Fibroblast of skin of right biceps (primary cell): Measurements from ENCODE around the gene DNASE2.

Source experiments
- DNase-seq: peaks from one replicate; pipeline ENCODE4 v3.0.0-alpha.2; 2013

Gene DNASE2

DNA sequence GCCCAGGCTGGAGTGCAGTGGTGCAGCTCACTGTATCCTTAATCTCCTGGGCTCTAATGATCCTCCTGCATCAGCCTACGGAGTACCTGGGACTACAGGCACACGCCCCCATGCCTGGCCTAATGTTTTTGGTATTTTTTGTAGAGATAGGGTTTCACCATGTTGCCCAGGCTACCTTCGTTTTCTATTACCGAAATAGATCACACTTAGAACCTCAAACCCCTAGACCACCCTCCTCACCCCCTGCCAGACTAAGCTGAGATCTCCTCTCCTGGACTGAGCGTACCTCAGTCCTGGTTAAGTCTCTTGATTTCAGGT is 5.4 kb upstream of the DNASE2 start:
- DNase-seq = no peak

DNA sequence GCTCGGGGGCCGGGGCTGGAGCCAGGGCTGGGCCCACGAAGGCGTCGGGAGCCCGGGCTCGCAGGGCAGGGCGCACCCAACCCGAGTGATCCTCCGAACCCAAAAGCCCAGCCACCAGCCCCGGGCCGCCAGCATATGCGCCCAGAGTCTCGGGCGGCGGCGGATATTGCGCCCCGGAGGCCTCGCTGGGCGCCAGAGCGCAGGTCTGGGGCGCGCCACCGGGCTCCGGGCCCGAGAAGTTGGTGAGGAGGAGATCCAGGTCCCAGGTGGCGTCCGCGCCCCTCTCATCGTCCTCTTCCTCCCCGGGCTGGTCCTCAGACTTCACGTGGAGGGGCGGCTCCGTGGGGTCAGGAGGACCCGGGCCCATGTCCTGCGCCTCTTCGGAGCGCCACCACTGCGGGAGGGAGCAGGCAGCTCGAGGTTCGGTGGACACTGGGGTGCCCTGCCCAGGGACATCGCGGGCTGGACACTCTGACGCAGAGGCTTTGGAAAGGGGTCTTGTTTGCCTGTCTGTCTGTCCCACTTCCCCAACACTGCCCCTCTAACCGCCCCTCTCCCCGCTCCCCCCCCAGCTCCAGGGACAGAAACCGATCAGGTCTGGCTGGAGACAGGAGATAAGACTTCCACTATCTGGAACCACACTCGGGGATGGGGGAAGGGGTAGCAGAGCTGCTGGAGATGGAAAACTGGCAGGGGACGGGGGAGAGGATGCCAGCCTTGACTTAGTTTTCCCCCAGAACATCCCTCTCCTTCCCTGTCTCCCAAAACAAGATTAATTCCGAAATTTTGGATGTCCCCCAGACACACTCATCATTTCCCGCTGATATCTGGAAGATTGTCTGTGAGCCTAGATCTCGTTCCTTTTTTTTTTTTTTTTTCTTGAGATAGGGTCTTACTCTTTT is 4.8 kb upstream of the DNASE2 start:
- no peak for DNase-seq

DNA sequence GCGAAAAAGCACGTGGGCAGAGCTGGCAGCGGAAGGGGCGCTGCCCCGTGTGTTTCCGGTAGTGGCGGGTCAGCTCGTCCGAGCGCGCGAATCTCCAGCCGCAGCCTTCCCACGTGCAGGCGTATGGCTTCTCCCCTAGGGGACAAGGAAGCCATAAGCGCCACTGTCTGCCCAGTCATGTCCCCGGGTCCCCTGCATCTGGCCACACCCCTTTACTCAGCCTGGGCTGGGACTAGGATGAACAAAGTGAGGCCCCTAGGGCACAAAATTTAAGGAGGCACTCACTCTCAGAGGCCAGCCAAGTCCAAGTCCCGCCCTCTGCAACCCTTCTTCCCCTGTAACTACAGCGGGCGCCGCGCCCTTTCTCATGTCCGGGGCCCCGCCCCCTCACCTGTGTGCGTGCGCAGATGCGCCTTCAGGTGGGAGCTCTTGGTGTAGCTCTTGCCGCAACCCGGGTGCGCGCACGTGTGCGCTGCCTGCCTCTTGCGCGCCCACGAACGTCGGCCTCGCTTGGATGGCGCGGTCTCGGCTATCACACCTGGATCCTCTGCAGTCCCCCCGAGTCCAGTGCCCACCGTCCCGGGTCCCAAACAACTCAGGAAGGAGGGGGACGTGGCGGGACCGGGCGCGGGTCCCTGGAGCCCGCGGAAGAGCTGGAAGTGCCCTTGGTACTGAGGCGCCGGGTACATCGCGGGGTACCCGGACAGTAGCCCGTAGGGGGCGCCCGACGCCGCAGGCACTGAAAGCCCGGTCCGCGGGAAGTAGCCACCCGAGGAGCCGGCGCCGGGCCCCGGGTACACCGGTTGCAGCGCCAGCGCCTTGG is 3.9 kb upstream of the DNASE2 start:
- peak; percentile 48 for DNase-seq

DNA sequence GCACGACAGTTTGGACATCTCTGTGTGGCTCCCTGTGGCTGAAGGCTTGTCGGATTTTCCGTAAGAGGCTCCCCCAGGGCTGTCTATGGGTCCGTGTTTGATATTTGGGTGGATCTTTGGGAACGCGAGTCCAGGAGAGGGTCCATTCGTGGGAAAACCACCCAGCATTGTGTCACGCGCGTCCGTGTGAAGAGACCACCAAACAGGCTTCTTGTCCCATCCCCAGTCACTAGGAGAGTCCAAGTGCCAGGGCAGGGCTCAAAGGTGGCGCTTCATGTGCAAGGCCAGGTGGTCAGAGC is 3.3 kb upstream of the DNASE2 start:
- no peak for DNase-seq

DNA sequence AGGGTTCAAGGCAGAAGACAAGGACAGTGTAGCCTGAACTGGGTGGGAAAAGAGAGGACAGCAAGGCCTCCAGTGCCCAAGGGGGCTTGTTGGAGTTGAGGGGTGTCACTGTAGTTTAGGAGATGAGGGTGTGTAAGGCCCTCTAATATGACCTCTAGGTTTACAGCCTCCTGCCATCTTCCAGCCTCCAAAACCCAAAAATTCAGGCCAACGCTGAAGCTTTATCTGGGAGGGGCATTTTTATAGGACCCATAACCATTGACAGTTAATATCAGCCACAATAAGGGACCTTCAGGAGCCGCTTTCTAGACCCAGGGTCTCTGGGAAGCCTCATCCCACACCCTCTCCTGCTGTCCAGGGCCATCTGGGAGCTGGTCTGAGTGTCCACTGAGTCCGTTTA is 3.0 kb upstream of the DNASE2 start:
- no peak for DNase-seq

DNA sequence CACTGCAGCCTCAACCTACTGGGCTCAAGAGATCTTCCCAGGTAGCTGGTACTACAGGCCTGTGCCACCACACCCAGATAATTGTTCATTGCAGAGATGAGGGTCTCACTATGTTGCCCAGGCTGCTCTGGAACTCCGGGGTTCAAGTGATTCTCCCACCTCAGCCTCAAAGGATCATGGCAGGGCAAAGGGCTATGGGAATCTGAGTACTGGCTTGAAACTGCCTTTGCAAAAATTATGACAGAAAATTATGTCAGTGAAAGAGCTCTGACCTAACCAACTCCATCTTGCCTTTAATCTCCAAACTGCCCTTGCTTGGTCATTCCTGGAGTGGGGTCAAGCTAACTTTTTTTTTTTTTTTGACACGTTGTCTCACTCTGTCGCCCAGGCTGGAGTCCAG is 1.3 kb upstream of the DNASE2 start:
- no peak for DNase-seq

DNA sequence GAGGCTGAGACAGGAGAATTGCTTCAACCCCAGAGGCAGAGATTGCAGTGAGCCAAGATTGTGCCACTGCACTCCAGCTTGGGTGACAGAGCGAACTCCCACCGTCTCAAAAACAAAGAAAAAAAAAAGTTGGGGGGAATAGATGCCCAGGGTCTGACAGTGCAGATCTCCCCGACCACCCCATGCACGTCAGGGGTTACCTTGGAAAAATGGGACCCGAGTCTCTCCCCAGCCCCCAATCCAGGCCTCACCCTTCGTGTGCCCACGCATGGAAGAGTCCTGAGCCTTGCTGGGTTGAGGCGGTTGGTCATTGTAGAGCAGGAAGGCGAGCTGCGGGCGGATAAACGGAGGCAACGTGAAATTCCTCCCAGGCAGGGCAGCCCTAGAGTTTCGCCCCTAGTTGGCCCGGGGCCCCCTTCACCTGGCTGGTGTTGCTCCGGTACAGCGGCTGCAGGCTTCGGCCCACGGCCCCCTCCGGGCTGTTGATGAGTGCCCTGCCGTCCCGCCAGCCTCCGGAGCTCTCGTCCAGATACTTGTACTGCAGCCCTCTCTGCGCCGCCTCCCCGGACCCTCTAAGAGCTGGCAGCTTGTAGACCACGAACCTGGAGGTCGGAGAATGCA is 588 bp downstream of the DNASE2 start:
- DNase-seq = no peak

DNA sequence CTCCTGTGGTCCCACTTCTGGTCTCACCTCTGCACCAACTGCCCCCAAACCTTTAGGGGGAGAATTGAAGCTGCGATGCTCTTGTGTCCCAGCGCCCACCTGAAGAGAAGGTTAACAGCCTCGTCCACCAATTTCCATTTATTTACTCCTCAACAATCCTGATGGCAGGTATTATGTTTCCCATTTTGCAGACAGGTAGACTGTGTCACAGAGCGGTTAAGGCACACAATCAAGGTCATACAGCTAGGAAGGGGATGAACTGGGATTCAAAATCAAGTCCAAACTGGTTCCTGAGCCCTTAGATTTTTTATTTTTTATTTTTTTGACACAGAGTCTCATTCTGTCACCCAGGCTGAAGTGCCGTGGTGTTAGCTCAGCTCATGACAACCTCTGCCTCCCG is 6.2 kb downstream of the DNASE2 start:
- no peak for DNase-seq

DNA sequence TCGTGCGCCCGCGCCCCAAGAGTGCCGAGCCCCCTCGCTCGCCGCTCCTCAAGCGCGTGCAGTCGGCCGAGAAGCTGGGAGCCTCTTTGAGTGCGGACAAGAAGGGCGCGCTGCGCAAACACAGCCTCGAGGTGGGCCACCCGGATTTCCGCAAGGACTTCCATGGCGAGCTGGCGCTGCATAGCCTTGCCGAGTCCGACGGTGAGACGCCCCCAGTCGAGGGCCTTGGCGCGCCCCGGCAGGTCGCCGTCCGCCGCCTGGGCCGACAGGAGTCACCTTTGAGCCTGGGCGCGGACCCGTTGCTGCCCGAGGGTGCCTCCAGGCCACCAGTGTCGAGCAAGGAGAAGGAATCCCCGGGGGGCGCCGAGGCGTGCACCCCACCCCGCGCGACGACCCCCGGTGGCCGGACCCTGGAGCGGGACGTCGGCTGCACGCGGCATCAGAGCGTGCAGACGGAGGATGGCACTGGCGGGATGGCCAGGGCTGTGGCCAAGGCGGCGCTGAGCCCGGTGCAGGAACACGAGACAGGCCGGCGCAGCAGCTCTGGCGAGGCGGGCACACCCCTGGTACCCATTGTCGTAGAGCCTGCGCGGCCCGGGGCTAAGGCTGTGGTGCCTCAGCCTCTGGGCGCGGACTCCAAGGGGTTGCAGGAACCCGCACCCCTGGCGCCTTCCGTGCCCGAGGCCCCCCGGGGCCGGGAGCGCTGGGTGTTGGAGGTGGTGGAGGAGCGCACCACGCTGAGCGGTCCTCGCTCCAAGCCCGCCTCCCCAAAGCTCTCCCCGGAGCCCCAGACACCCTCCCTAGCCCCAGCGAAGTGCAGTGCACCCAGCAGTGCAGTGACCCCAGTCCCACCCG is 7.1 kb downstream of the DNASE2 start:
- DNase-seq = no peak

DNA sequence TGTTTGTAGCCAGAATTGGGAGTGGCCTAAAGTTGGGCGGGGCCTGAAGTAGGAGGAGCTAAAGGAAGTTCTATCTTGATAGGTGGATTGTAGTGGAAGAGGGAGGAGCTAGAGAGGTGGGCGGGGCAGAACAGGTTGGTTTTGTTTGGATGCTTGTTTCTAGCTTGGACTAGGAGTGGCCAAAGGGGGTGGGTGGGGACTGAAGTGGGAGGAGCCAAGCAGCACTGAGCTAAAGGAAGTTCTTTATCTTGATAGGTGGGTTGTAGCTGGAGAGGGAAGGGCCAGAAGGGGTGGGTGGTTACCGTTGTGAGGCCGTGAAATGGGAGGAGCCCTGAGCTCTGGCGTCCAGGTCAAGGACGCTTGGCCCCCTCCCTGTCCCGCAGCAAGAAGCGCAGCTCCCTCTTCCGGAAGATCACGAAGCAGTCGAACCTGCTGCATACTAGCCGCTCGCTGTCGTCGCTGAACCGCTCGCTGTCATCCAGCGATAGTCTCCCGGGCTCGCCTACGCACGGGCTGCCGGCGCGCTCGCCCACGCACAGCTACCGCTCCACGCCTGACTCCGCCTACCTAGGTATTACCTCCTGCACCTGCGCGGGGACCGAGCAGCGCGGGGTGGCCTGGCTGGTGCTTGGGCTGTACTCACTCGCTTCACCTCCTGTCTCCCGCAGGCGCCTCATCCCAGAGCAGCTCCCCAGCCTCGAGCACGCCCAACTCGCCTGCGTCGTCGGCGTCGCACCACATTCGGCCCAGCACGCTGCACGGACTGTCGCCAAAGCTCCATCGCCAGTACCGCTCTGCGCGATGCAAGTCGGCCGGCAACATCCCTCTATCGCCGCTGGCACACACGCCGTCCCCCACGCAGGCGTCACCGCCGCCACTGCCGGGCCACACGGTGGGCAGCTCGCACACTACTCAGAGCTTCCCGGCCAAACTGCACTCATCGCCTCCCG is 8.0 kb downstream of the DNASE2 start:
- peak; percentile 68 for DNase-seq

DNA sequence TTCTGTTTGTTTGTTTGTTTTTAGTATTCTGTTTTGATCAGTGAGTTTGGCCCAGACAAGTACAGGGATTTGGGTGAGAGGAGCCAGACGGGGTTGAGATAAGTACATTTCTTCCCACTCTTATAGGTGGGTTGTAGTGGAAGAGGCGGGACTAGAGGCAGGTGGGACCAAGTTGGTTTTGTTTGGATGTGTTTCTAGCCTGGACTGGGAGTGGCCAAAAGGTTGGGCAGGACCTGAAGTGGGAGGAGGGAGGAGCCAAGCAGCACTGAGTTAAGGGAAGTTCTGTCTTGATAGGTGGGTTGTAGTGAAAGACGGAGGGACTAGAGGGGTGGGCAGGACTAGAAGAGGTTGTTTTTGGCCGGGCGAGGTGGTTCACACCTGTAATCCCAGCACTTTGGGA is 9.0 kb downstream of the DNASE2 start:
- DNase-seq = no peak

DNA sequence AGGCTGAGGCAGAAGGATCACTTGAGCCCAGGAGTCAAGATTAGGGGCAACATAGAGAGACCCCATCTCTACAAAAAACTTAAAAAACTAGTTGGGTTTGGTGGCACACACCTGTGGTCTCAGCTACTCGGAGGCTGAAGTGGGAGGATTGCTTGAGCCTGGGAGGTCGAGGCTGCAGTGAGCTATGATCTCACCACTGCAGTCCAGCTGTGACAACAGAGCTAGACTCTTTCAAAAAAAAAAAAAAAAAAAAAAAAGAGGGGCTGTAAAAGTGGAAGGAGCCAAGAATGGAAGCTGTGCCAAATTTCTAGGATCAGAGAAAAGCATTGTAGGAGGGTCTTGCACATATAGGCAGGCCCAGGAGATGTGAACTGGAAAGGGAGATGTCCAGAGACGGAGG is 9.6 kb downstream of the DNASE2 start:
- no peak for DNase-seq

DNA sequence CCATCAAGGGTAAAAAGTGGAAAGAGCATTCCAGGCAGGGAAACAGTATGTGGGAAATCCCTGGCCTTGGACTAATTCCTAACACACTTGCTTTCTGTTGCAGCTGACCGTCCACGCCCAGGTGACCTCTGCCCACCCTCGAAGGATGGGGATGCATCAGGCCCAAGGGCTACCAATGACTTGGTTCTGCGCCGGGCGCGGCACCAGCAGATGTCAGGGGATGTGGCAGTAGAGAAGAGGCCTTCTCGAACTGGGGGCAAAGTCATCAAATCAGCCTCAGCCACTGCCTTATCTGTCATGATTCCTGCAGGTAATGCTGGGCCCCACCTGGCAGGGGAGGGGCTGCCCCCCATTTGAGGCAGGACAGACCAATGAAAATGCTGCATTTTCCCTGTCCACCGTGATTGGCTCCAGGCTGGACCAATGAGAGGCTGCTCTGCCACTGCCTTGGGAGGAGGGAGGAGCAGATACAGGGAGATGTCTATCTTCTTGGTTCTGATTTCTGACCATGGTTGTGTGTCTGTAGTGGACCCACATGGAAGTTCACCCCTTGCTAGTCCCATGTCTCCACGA is 12.6 kb downstream of the DNASE2 start:
- peak; percentile 28 for DNase-seq

DNA sequence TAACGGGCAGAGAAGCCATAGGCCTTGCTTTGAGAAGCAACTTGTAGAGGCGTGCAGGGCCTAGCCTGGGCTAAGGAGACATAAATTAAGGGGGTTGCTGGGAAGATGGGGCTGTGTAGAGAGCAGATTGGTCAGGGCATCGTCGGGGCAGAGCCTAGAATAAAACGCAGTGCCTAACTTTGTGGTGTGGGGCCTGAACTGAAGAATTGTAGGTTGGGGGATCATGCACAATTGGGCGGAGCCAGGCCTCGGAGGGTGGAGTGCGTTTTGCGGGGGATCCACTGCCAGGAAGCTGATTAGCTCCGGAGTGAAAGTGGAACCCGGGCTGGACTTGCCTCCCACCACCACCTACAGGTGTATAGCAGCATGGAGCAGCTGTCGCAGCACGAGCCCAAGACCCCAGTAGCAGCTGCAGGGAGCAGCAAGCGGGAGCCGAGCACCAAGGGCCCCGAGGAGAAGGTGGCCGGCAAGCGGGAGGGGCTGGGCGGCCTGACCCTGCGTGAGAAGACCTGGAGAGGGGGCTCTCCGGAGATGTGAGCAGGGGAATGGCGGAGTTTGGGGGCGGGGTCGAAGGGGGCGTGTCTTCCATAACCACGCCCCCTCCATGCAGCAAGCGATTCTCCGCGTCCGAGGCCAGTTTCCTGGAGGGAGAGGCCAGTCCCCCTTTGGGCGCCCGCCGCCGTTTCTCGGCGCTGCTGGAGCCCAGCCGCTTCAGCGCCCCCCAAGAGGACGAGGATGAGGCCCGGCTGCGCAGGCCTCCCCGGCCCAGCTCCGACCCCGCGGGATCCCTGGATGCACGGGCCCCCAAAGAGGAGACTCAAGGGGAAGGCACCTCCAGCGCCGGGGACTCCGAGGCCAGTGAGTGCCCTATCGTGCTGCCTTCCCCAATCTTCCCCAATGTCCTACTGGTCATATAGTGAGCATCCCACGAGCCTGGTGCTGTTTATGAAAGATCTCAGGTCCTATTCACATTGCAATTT is 13.8 kb downstream of the DNASE2 start:
- peak; percentile 61 for DNase-seq

DNA sequence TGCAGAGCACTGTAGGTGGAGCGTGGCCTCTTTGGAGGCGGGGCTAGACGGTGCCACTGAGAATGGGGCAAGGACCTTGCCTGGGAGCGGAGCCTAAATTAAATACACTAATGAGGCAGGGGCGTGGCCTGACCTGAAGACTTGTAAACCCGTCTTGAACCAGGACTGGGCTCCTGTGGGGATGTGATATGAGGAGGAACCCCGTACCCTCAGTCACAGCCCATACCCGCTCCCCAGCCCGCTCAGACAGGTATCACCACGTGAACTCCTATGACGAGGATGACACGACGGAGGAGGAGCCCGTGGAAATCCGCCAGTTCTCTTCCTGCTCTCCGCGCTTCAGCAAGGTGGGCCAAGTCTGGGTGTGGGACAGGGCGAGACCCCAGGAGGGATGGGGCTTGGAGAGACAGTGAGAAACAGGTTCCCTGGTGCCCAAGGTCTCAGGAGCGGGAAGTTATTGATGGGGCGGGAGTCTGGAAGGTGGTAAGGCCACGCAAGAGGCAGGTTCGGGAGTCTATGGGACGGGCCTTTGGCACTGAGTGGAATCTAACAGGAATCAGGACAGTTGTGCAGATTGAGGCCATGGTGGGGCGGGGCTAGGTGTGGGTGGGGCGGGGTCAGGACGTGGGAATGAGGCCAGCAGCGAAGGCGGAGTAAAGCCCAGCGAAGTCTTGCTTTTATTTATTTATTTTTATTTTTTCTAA is 14.7 kb downstream of the DNASE2 start:
- DNase-seq = no peak

DNA sequence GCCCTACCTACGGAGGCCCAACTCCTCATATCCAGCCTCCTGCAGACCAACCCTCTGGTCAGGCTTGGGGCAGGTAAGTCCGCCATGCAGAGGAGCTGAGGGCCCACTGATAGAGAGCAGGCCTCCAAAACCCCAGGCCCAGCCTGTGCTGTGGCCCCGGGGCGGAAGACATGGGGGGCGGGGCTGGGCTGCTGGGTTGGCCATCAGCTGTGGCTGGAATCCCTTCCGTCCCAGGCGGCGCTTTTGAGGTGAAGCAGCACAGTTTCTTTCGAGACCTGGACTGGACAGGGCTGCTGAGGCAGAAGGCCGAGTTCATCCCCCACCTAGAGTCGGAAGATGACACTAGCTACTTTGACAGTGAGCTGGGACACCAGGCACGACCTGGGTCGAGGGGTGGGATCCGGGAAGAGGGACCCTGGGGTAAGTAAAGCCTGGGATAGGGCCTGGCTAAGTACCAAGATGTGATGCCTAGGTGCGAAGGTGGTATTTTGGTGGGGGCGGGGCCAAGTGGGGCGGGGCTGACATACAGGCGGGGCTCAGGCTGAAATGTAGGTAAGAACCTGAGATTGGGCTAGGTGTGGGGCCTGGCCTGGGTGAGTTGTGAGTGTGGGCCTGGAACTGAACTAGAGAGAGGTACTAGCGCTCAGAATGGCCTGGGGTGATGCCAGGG is 15.4 kb downstream of the DNASE2 start:
- DNase-seq = no peak

DNA sequence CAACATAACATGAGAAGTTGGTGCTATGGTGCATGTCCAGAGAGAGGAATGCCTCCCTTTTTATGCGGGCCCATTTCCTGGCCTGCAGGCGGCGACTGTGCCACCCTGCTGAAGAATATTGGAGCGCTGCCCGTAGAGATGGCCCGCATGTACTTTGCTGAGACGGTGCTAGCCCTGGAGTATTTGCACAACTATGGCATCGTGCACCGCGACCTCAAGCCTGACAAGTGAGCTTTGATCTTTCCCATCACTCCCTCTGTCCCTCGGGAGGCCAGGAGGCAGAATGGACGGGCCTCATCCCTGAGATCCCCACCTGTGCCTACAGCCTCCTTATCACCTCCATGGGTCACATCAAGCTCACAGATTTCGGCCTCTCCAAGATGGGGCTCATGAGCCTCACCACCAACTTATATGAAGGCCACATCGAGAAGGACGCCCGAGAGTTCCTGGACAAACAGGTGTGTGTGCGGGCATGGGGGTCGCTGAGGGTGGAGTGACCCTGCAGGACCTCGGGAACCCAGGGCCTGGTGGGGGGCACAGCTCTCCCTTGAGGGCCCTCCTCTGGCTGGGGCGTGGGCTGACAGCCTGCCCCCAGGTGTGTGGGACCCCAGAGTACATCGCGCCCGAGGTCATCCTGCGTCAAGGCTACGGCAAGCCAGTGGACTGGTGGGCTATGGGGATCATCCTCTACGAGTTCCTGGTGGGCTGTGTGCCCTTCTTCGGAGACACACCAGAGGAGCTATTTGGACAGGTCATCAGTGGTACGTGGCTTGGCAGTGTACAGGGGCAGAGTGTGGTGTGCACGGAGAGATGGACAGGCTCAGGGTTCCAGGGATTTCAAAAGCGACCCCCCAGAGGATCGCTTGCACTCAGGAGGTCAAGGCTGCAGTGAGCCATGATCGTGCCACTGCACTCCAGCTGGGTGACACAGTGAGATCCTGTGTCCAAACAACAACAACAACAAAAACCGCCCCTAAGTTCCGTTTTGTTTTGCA is 16.2 kb downstream of the DNASE2 start:
- DNase-seq = no peak

DNA sequence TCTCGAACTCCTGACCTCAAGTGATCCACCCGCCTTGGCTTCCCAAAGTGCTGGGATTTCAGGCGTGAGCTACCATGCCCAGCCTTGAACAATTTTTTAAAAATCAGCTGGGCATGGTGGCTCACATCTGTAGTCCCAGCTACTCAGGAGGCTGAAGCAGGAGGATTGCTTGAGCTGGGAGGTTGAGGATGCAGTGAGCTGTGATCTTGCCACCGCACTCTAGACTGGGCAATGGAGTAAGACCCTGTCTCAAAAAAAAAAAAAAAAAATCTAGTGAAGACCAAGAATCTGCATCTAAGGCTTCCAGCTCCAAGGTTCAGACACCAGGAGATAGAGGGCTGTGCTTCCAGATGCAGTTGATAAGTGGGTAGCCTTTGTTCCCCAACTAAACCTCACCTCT is 17.1 kb downstream of the DNASE2 start:
- DNase-seq = no peak
